ENCODE measurements around the gene PPP1R27.

Gene PPP1R27, protein sequence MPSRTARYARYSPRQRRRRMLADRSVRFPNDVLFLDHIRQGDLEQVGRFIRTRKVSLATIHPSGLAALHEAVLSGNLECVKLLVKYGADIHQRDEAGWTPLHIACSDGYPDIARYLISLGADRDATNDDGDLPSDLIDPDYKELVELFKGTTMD
- 0 to 0.08 (median 0) reads per million in 4 donors for total RNA-seq

DNA sequence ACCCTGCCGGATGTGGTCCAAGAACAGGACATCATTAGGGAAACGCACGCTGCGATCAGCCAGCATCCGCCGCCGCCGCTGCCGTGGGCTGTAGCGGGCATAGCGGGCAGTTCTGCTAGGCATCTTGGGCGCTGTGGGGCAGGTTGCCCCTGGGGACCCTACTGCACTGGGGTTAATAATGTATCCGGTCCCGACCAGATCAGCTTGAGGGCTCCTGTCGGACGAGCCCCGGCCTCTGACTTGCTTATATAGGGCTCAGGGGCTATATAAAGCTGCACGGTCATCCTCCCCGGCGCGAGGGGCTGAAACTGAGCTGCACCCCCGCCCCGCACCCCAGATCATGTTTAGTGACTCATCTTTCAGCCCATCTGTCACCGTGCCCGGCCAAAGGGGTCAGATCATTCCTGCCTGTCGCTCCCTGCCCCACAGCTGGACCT lies at the start of gene PPP1R27:
Gene PPP1R27 (minus strand): TSS at position 220 of the 437 bp plus-strand sequence. CDS start 97 bp downstream, at position 123.
- no peak for DNase-seq

DNA sequence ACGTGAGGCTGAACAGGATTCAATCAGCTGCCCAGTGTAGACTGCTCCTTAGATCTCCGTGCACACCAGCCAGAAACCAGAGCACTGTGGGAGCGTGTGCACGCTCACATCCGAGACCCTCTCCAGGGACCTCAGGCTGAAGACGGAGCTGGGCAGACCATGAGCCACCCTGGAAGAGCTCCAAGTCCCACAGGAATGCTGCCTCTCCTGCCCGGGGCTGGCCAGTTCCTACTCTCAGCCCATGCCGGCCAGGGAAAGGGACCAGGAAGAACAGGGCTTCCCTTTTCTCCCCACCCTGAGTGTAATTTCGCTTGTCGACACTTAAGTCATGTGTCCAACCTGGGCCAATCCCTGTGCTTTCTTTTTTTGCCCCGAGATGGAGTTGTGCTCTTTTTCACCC lies 49.7 kb upstream of the PPP1R27 start:
- DNase-seq: no peak

DNA sequence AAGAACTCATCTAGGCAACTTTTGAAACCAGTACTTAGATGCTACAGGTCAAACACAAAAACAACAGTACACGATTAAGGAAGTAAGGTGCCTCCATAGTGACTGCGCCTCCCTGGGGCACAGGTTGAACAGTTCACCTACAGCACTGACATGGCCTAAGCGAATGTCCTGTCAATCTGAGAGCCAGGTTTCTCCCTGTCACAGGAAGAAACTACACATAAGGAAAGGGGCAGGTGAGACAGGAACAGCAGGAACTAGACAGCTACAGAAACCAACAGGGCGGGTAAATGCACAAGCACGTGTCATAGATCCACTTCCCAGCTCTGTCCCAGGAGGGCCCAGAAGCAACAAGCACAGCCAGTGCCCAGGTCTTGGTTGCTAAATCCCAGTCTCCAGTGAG lies 44.3 kb upstream of the PPP1R27 start:
- no peak for DNase-seq

DNA sequence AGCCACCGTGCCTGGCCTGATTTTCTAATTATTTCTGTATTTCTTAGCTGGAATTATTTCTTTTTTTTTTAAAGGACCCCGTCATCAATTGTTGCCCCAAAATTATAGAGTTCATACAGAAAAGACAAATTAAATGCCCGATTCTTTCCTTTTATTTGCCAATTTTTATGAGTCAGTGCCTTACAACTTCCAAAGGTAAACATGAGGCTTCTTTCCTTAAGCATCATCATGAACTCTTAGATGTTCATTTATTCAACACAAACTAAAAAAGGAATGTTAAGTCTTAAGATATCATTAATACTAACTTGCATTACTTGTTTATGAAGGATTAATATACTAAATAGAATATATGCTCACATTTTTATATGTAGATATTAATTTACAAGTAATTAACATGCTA lies 43.4 kb upstream of the PPP1R27 start:
- no peak for DNase-seq

DNA sequence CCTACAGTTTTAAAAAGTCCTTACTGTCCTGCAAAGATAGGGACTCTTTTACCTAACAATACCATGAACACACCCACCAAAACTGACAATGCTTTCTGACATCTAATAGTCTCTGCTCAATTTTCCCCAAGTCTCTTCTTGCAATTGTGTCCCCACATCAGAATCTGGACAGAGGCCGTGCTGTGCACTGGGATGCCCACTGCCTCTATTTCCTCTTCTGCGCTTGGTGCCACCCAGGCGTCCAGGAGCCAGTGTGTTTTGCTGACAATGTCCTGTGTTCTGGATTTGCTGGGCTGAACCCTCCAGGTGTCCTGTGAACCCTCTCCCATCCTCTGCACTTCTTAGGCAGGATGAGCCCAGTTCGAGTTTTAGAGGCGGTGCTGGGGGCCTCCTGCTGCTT lies 42.7 kb upstream of the PPP1R27 start:
- DNase-seq: no peak

DNA sequence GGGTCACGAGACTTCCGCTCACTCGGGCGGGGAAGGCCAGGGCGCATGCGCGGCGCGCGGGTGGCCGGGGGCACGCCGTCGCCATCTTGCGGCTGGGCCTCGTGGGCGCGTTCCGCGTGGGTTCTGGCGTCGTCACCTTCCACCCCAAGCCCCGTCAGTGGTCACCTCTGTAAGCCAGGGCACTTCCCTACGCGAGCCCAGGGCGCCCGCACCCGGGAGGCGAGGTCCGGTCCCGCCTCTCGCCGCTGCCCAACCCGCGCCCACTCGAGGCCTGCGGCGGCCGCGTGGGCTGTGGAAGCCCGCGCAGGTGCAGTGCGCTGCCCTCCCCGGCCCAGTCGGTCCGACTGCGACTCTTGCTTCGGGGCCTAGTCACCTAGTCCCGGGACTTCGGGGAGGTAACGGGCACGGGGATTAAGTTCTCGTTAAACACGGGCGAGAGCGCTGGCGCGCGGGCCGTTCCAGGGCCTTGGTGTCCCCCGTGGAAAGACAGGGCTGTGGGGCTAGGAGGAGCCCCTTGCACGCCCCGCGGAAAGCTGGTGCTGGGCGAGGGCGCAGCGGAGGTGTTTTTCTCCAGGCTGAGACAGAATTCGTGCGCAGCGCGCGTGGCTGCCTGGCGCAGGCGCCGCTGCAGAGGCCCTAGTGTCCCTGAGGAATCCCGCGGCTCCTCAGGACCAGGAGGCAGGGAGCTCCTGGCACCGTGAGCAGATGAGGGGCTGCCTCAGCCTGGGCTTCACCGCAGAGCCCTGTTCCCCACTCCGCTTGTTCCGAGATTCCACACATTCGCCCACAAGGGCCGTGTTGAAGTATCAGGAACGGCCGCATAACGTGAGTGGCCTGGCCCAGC lies 36.8 kb upstream of the PPP1R27 start:
- DNase-seq: peak; percentile 92 to 96 (median 94)

DNA sequence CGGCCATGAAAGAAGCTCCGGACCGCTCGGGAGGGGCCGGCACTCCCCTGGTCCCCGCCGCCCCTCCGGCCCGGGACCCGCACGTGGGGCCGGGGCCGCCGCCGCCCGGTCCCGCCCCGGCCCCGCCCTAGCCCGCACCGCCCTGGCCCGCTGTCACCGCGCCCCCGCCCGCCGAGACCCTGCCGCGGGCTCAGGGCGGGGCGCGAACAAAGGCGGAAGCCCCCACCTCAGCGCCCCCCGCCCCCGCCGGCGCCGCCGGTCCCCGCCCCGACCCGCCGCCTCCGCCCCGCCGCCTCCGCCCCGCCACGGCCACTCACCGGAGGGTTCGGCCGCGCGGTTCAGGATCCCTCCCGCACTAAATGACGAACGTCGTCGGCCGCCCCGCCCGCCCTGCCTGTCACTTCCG lies 36.1 kb upstream of the PPP1R27 start, which contains the start of gene ARHGDIA:
Gene ARHGDIA (minus strand): TSS at position 357 of the 406 bp plus-strand sequence. CDS start 1,407 bp downstream, outside the sequence.
- DNase-seq: no peak

DNA sequence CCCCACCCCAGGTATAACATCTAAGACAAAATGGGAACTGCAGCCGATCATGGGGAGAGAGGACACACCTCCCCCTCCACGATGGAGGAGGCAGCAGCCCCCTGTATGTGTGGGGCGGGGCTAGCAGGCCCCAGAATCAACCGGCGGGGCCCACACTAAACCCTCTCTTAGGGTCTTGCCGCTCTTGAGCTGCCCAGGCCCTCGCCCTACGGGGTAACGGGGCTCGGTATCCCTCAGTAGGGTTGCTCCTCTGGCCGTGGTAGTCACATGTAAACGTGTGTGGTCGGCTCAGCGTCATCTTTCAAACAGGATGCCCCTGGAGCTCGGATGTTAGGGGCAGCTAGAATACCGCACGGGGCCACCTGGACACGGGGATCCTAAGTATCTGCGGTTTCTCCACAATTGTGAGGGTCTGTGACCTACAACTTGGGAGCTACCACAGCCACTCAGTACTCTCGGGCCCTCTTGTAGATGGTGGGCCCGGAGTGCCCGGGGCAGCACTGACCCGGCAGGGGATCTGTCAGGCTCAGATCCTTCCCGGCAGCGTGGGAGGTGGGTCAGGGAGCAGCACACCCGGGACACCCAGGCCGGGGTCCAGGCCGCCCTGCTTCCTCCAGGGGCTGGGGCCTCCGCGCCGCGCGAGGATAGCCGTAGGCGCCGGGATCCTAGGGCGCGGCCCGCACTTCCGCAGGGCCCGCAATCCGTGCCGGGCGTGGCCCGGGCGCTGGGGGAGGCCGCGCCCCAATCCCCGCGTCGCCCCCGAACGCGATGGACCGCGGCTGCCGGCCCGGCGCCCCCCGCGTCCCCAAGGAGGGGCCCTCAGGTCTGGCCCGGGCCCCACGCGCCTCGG lies 35.5 kb upstream of the PPP1R27 start:
- DNase-seq: peak in 3 of 5 donors; percentile 25 to 71 (median 42)

DNA sequence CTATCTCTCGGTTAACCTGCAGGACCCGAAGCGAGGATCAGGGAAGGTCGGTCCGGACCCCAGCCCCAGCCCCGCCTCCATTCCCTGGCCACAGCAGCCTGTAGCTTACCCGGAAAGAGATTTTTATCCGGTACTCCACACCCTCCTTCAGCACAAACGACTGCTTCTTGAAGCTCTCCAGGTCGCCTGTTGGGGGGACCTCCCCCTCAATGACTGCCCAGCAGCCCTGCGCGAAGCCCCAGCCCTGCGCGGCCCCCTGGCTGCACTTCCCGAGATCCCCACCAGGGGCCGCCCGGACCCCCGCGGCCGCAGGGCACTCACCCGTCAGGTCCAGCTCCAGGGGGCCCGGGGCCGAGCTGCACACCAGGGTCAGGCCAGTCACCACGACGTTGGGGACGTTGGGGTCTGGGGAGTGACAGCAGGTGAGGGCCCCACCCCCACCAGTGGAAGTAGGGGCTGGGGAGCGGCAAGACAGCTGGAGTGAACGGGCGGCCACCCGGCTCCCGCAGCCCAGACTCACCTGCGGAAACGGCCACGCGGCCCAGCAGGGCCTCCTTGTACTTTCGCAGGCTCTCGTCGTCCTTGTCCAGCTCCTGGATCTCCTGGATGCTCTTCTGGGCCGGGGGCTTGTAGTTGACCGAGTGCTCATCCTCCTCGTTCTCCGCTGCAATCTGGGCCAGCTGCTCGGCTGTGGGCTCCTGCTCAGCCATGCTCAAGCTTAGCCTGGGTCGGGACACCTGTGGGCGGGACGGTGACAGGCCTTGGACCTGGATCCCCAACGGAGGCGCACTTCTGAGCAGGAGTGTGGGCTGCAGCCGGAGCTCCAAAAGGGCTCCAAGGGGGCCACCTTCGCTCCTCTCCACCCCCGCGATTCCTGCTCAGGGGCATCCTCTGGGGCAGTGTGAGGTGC lies 34.6 kb upstream of the PPP1R27 start:
- peak in 1 of 5 donors; percentile 33 for DNase-seq

DNA sequence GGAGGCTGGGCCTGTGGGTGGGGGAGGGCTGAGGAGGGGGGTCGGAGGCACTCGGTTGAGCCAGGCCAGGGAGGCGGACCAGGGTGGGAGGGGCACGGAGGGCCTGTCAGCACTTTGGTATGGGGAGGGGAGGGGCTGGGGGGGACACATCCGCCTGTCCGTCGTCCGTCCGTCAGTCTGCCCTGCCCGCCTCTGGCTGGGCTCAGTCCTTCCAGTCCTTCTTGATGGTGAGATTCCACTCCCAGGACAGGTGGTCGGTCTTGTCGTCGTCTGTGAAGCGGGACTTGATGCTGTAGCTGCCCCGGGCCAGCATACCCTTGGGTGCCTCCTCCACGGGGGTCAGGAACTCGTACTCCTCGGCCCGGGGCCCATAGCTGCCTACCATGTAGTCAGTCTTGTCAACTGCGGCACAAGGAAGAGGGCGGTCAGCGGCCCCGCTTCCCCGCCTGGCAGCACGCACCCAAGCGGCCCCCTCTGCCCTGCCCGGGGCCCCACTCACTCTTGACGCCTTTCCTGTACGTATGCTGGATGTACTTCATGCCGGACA lies 33.9 kb upstream of the PPP1R27 start:
- no peak for DNase-seq

DNA sequence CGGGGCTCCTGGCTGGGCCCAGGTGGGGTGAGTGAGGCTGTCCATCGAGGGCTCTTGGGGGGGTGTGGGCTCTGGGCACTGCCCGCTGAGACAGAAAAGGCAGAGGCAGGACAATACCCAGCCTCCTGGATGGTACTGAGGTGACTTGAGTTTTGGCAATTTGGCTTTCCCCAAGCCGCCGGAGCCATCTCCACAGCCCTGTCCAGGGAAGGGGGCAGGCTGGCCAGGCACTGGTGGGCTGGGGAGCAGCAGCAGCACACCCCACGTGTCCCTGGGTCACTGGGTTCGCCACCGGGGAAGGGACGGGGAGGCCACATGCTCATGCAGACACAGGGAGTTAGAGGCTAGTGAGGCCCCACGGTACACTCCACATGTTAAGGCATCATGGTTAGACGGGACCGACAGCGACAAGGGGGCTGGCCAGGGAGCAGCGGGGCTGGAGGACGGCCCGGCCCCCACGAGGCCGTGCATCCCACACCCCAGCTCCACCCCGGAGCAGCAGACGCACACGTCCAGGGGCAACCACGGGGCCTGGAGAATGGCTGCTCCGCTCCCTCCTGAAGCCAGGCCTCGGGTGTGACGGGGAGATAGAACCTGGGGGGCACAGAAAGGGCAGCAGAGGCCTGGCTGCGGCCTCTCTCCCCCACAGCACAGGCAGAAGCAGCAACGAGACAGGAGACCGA lies 33.3 kb upstream of the PPP1R27 start:
- DNase-seq: no peak

DNA sequence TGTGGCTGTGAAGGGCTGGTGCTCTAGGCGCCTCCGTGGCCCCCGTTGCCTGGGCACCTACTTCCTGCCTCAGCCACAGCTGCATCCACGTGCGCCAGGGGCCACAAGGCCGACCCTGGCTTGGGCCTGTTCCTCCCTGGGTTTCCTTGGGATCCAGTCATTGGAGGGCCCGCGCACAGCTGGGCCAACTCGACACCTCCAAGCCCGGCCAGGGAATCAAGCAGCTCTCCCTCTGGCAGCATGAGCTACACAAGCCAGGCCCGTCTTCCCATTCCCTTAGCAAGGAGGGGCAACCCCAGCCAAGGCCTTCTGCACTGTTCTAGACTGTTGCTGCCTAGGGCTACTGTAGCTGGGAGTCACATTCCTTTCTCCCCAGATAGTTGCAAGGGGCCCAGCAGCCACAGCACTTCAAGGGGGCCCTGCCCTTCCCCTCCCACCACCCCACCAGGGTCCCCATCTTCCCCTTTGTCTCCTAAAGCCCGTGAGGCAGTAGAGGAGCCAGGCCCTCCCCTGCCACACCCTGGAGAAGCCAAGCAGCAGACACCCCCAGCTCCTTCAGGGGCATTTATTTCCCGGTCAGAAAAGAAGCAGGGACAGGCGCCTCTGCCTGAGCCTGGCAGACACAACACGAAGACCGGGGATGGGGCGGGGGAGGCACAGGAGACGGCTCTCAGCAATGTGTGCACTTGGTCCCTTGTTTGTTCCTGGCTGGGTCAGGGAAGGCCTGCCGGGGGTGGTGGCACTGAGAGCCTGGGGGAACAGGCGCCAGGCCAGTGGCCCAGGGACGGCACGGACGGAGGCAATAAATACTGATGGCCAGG lies 32.5 kb upstream of the PPP1R27 start:
- no peak for DNase-seq

DNA sequence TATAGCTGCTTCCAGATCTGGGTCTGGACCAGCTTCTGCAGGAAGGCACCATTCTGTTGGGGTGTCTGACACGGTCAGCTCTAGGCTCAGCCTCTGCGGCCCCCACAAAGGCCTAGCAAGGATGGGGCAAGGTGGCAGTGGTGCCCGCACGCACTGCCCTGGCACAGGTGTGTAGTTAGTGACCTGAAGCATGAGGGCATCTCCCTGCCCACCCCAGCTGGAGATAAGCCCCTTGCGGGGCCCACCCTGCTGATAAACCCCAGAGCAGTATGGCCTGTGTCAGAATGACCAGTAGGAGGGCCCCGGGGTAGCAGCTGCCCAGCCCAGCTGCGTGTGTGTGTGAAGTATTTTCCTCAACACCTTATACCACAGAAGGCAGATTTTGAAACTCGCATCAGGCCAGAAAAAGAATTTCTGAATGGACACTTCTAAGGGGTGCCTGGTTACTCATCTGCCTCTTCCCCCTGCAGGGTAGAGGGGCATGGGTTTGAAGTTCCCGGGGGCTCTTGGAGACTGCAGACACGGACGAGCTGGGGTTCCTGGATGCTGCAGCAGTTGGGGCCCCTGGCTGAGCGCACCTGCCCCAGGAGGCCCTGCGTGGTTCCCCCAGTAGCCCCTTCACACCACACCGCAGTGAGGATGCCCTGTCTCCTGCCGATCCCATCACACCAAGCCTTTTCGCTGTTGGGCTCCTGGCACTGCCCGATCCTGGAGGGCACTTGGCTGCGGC lies 31.8 kb upstream of the PPP1R27 start:
- DNase-seq: no peak

DNA sequence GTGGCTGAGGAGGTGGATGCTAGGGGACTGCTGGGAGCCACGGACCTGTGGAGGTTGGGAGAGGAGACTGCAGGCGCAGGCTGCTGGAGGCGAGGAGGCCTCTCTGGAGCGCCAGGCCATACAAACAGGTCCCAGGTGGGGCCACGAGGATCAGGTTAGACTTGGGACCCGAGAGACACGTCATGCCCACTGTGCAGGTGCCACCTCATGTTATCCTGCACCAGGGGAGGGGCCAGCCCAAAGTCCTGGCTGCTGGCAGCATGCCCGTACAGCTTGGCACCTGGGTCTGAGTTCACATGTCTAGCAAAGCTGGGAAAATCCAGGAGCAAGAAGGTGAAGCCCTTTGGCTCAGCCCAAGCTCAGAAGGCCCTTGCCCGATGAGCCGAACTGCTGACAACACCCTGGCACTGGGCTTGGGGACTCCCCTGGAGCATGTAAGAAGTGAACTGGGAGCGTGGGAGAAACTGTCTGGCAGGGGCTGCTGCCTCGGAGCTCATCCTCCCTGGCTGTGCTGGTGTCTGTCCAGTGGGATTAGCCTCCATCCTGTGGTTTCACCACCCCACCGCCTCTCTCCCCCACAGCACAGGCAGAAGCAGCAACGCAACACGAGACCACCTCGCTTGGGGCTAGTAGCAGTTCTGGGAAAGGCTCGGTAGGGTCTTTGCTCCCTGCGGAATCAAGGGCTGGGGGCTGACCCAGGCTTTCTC lies 31.0 kb upstream of the PPP1R27 start:
- DNase-seq: no peak

DNA sequence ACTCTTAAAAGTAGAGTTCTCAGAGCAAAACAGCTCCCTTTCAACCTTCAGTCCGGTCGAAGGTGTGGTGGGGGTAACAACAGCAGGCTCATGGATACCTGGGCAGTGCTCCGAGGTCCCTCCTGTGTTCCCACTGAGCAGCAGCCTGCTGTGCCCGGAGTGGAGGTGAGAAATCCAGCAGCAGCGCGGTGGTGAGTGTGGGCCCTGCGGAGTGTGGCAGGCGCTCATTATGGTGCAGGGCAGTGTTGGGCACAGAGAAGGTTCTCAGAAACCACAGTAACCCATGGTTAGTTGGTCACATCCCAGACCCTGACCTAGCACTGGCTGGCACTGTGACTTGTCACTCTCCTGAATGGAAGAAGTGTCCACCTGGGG lies 30.5 kb upstream of the PPP1R27 start:
- no peak for DNase-seq

DNA sequence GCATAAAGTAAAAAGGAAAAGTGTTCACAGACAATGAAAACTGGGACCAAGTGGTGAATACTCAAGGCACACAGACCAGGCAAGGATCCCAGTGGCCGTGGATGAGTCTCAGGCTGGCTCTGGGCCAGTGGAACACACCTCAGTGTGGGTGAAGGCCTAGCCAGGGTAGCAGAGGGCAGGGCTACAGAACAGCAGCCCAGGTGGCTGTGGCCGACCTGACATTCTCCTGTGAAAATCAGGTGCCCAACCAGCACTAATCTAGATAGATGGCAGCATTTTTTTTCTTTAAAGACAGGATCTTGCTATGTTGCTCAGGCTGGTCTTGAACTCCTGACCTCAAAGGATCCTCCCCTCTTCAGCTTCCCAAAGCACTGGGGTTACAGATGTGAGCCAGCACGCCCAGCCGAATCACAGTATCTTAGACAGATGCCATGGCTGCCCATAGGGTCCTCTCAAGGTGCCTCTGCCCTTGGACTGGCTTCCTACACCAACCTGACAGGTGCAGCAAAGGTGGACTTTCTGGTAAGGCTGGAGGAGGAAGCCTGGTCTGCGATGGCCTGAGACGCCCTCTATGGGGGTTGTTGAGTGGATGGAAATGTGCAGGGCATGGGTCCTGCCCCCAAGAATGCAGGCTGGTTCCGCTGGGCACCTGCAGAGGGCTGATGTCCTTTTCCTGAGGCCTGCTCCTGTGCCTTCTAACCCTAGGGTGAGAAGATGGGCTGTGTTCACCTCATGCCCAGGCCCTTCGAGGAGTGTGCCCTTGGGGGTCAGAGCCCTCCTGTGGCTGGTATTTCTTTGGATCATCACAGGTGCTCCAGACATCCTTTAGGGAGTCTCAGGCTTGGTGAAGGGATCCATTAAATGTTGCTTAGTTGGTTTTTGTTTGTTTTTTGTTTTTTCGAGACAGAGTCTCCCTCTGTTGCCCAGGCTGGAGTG lies 29.3 kb upstream of the PPP1R27 start:
- no peak for DNase-seq

DNA sequence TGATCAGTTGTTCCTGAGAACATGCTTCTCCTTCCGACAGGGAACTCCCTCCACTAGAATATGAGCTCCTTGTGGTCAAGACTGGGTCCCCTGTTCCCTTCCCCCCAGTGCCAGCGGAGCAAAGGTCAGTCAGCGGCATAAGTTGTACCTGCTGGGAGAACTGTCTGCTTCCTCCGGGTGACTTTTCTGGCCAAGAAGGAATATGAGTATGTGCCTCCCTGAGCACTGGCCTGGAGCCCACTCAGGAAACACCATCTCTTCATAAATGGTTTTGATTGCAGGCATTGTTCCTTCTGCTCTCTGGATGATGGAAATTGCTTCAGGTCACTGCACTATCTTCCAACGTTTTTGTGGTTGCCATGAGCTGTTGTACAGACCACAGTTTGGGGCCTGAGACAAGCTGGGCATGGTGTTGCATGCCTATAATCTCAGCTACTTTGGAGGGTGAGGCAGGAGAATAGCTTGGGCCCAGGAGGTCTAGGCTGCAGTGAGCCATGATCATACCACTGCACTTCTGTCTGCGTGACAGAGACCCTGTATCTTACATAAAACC lies 28.3 kb upstream of the PPP1R27 start:
- no peak for DNase-seq

Measured in T-helper 1 cell (primary cell).